HG03460 (cell line): ENCODE data around the gene SYNE4.
"Not testable (repeated sequence)": the region's sequence is repeated elsewhere in the genome, so short reads cannot be mapped to it uniquely, and the experiment has no call there.

Source experiments
- ATAC-seq: cut with Tn5 transposase; IDR thresholded peaks from one replicate; pipeline ENCODE4 v1.9.1; 2021; ENCODE audit not compliant: unreplicated experiment

The SYNE4 gene

GRCh38 chr19:35990771-35991730 lies 17.6 kb downstream of the SYNE4 start:
- no peak for ATAC-seq

GRCh38 chr19:35990156-35990555 lies 18.5 kb downstream of the SYNE4 start:
- ATAC-seq: no peak

GRCh38 chr19:35988824-35989223 lies 19.8 kb downstream of the SYNE4 start:
- ATAC-seq: no peak

- ATAC-seq: no peak
Measured at GRCh38 chr19:35987571-35987896, 21.1 kb downstream of the SYNE4 start.

GRCh38 chr19:35986664-35987570 lies 21.7 kb downstream of the SYNE4 start:
- no peak for ATAC-seq

GRCh38 chr19:35986111-35986510 lies 22.5 kb downstream of the SYNE4 start:
- no peak for ATAC-seq

- no peak for ATAC-seq
Measured at GRCh38 chr19:35983177-35983576, 25.4 kb downstream of the SYNE4 start.

- ATAC-seq: not testable (repeated sequence)
Measured at GRCh38 chr19:35980997-35981396, 27.6 kb downstream of the SYNE4 start.

GRCh38 chr19:35978832-35979365 lies 29.7 kb downstream of the SYNE4 start:
- no peak for ATAC-seq

- no peak for ATAC-seq
Measured at GRCh38 chr19:35978271-35978670, 30.3 kb downstream of the SYNE4 start.

GRCh38 chr19:35977446-35978222 lies 31.0 kb downstream of the SYNE4 start:
- no peak for ATAC-seq

- ATAC-seq: no peak
Measured at GRCh38 chr19:35975608-35976214, 32.9 kb downstream of the SYNE4 start.

- ATAC-seq: no peak
Measured at GRCh38 chr19:35973487-35973886, 35.1 kb downstream of the SYNE4 start.

- ATAC-seq: no peak
Measured at GRCh38 chr19:35966771-35967170, 41.8 kb downstream of the SYNE4 start.

- ATAC-seq: no peak
Measured at GRCh38 chr19:35963514-35963913, 45.1 kb downstream of the SYNE4 start.

GRCh38 chr19:35960432-35960972 lies 48.1 kb downstream of the SYNE4 start:
- ATAC-seq: no peak

- ATAC-seq: no peak
Measured at GRCh38 chr19:35959968-35960320, 48.7 kb downstream of the SYNE4 start.

- ATAC-seq: no peak
Measured at GRCh38 chr19:35959040-35959967, 49.3 kb downstream of the SYNE4 start.

- ATAC-seq: no peak
Measured at GRCh38 chr19:35958660-35959039, 50.0 kb downstream of the SYNE4 start.
